Type B pancreatic cell (in vitro differentiated cells): ENCODE results near the gene ENC1. TPM values are rescaled to one million over a fixed set of nuclear protein-coding genes. Genes with fewer than 3 reads are reported as not detected.

Experiments
- DNase-seq: peaks from one replicate; pipeline ENCODE4 v3.0.0; 2021; ENCODE audit warnings: mixed read lengths; ENCODE audit not compliant: unreplicated experiment; ENCODE audit errors: extremely low spot score
- H3K27ac Mint-ChIP-seq: 2 replicates; pipeline ENCODE4 v1.8.0; 2021; ENCODE audit warnings: mild to moderate bottlenecking, mixed read lengths
- H3K27me3 Mint-ChIP-seq: 2 replicates; pipeline ENCODE4 v1.8.0; 2021; ENCODE audit warnings: mixed read lengths
- H3K36me3 Mint-ChIP-seq: 2 replicates; pipeline ENCODE4 v1.8.0; 2021; ENCODE audit warnings: mixed read lengths
- H3K4me1 Mint-ChIP-seq: one replicate; pipeline ENCODE4 v1.8.0; 2021; ENCODE audit warnings: mixed read lengths; ENCODE audit not compliant: unreplicated experiment
- H3K4me3 Mint-ChIP-seq: 2 replicates; pipeline ENCODE4 v1.8.0; 2021; ENCODE audit warnings: mild to moderate bottlenecking, mixed read lengths
- H3K9me3 Mint-ChIP-seq: 2 replicates; pipeline ENCODE4 v1.8.0; 2021; ENCODE audit warnings: mixed read lengths
- total RNA-seq: library from RNA; stranded (reverse); gene quantifications from 2 replicates; pipeline ENCODE4 v1.2.1, GENCODE V29; 2021; ENCODE audit warnings: low replicate concordance
- TF ChIP-seq, protein P1 (sequence below): fragments of 200-600 bp; sonication (generic); conservative IDR thresholded peaks from 2 replicates; pipeline ENCODE4 v1.5.0; 2021; ENCODE audit warnings: antibody characterized with exemption, mild to moderate bottlenecking

The ENC1 gene
- total RNA-seq, 1 donor from 2014 or later, result 83.2 TPM

DNA sequence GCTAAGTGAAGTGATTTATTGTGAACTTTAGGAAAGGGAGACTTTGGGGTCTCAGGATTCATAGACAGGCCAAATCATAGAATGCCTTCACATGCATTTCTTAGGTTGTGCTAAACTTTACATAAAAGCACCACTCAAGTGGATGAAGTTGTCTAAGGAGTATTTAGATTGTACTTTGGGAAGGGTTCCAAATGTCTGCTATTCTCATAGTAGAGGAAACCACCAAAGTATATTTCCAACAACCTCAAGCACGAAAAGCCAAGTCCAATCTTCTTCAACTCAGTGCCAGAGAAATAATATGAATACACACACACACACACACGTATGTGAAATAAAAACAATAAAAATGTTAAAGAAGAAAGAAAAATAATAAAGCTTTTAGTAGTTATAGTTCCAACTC lies 41.8 kb downstream of the ENC1 start:
- no peak overlapping the region for H3K4me3 Mint-ChIP-seq
- peaks cover 28% of the 10 kb centered on the region for H3K4me1 Mint-ChIP-seq
- H3K9me3 Mint-ChIP-seq, result peaks cover 2% of the 10 kb centered on the region
- no peaks in the 10 kb centered on the region for H3K36me3 Mint-ChIP-seq
- DNase-seq, result no peak
- TF ChIP-seq, protein P1, sequence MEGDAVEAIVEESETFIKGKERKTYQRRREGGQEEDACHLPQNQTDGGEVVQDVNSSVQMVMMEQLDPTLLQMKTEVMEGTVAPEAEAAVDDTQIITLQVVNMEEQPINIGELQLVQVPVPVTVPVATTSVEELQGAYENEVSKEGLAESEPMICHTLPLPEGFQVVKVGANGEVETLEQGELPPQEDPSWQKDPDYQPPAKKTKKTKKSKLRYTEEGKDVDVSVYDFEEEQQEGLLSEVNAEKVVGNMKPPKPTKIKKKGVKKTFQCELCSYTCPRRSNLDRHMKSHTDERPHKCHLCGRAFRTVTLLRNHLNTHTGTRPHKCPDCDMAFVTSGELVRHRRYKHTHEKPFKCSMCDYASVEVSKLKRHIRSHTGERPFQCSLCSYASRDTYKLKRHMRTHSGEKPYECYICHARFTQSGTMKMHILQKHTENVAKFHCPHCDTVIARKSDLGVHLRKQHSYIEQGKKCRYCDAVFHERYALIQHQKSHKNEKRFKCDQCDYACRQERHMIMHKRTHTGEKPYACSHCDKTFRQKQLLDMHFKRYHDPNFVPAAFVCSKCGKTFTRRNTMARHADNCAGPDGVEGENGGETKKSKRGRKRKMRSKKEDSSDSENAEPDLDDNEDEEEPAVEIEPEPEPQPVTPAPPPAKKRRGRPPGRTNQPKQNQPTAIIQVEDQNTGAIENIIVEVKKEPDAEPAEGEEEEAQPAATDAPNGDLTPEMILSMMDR, result no peak
- no peaks in the 10 kb centered on the region for H3K27me3 Mint-ChIP-seq
- no peak overlapping the region for H3K27ac Mint-ChIP-seq

- Mint-ChIP-seq H3K4me3 (peak overlapping the region; percentile 36), H3K27me3 (no peaks in the 10 kb centered on the region)
- no peak for DNase-seq
Measured at GRCh38 chr5:74596927-74597326, 43.6 kb downstream of the ENC1 start.

DNA sequence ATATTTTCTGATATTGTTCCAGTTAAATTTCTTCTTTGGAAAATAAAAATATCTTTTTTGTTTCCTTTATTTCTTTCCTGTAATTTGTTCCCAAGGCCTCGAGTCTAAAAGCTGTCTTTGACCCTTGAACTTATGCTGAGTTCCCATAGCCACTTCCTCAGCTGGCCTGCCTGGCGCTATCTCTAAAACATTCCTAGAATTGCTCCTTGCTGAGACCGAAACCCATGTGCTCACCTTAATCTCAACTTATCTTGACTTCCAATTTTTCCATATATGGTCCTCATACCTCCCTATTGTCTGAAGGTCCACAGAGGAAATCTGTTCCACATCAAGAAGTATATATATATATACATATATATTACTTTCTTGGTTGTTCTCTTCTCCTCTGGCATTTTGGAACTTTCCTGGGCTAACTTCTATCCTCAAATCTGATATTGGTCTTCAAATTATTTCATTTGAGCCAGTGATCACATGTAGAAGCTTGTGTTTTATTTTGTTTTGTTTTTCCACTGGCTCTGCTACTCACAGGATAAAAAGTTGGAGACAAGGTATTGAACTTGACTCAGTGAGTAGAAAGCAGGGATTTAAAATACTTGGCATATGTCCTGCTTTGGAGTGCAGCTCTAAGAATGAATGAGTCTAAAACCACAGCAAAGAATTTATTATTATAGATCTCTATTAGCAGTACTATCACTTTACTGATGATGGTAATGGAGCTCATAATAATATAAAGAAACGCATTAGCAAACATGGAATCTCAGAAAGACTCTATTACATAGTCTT lies 45.2 kb downstream of the ENC1 start:
- Mint-ChIP-seq H3K27ac (peak overlapping the region; percentile 60), H3K27me3 (no peaks in the 10 kb centered on the region), H3K9me3 (peaks cover 5% of the 10 kb centered on the region), H3K4me1 (peaks cover 37% of the 10 kb centered on the region), H3K4me3 (no peak overlapping the region), H3K36me3 (no peaks in the 10 kb centered on the region)
- TF ChIP-seq, protein P1, result no peak
- no peak for DNase-seq

More at GRCh38 chr5:74596927-74597326, 43.6 kb downstream of the ENC1 start:
- no peak overlapping the region for H3K27ac Mint-ChIP-seq
- H3K36me3 Mint-ChIP-seq, result no peaks in the 10 kb centered on the region
- peaks cover 30% of the 10 kb centered on the region for H3K4me1 Mint-ChIP-seq
- TF ChIP-seq, protein P1, result no peak
- H3K9me3 Mint-ChIP-seq, result no peaks in the 10 kb centered on the region

DNA sequence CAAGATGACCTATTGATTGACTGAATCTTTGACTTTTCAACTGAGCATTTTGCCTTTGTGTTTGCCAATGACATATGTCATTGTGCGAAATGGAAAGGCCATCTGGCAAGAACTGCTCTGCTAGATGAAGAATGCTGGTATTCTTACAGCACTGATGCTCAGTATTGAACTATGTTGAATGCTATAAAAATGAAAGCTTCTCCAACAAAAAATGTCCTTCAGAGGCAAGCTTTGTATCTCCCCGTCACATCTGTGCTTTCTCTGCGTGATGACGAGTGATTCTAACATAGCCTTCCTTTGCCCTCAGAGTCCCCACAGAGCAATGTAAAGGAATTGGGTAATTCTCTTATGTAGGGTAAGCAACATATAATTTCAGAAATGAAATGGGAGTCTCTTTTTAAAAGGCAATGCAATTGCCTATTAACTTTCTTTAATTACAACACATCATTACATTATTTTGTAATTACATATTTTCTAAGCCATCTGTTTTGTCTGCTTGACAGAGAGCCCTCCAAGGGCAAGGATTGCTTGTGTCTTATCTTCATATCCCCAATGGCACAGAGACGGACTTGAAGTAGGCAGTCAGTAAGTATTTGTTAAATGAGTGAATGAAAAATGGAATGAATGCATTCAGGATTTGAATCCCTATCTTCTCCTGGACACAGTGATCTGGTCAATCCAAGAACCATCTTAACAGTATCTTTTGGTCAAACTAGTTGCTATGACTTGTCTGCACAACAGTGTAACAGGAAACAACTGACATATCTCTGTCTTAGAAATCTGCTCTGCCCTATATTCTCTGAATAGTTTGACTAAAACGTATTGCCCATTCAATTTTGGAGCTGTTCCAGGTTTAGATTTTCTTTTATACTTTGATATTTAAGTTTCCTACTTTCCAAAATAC lies 46.1 kb downstream of the ENC1 start:
- Mint-ChIP-seq H3K27ac (no peak overlapping the region), H3K9me3 (peaks cover 5% of the 10 kb centered on the region), H3K4me1 (peaks cover 39% of the 10 kb centered on the region), H3K27me3 (no peaks in the 10 kb centered on the region), H3K4me3 (no peak overlapping the region), H3K36me3 (no peaks in the 10 kb centered on the region)
- DNase-seq, result no peak
- TF ChIP-seq, protein P1, result no peak

- Mint-ChIP-seq H3K36me3 (no peaks in the 10 kb centered on the region), H3K27me3 (no peaks in the 10 kb centered on the region), H3K9me3 (peaks cover 8% of the 10 kb centered on the region), H3K27ac (peak overlapping the region; percentile 77), H3K4me3 (peak overlapping the region; percentile 37), H3K4me1 (peaks cover 51% of the 10 kb centered on the region)
- no peak for DNase-seq
- TF ChIP-seq, protein P1, result no peak
Measured at GRCh38 chr5:74589204-74590056, 51.1 kb downstream of the ENC1 start.
